Small intestine (tissue), 16 donors: Measurements from ENCODE around the gene IFT57. TPM values are rescaled to one million over a fixed set of nuclear protein-coding genes. Genes with fewer than 3 reads are reported as not detected.
"Not testable (repeated sequence)": the region's sequence is repeated elsewhere in the genome, so short reads cannot be mapped to it uniquely, and the experiment has no call there.

Source experiments
- DNase-seq, 2 donors: peaks; one replicate each; pipeline versions ENCODE4 v3.0.0 to v3.0.0-alpha.2; 2013
- FAIRE-seq: peaks from 2 replicates; lab custom pipeline; 2012; peaks lifted over from hg19 to GRCh38; lab: Jason Lieb, UNC
- H3K27ac ChIP-seq, 3 donors: one replicate each; pipeline ENCODE4 v1.5.1; 2013; ENCODE audit warnings: low read length in 2 of 3, mild to moderate bottlenecking in 2 of 3, control low read depth in 1 of 3, inconsistent platforms in 1 of 3, low read depth in 1 of 3, moderate library complexity in 1 of 3
- H3K27me3 ChIP-seq, 3 donors: one replicate each; pipeline ENCODE4 v1.6.1; 2013; ENCODE audit warnings: low read length in 3 of 3, inconsistent platforms in 1 of 3; ENCODE audit not compliant: control insufficient read depth in 3 of 3, insufficient read depth in 3 of 3
- H3K36me3 ChIP-seq, 3 donors: one replicate each; pipeline ENCODE4 v1.6.1; 2013; ENCODE audit warnings: low read length in 3 of 3, inconsistent platforms in 1 of 3, low read depth in 1 of 3, mild to moderate bottlenecking in 1 of 3, moderate library complexity in 1 of 3; ENCODE audit not compliant: control insufficient read depth in 3 of 3, insufficient read depth in 2 of 3
- H3K4me1 ChIP-seq, 3 donors: one replicate each; pipeline ENCODE4 v1.6.1; 2013; ENCODE audit warnings: low read length in 2 of 3, inconsistent platforms in 1 of 3, low read depth in 1 of 3, mild to moderate bottlenecking in 1 of 3, moderate library complexity in 1 of 3; ENCODE audit not compliant: control insufficient read depth in 3 of 3, insufficient read depth in 2 of 3
- H3K4me3 ChIP-seq, 3 donors: one replicate each; pipeline ENCODE4 v1.5.1; 2013; ENCODE audit warnings: low read length in 3 of 3, control low read depth in 1 of 3, inconsistent platforms in 1 of 3, low read depth in 1 of 3, mild to moderate bottlenecking in 1 of 3, moderate library complexity in 1 of 3
- H3K9me3 ChIP-seq, 2 donors: one replicate each; pipeline ENCODE4 v1.6.1; 2013; ENCODE audit warnings: low read depth in 1 of 2, low read length in 1 of 2; ENCODE audit not compliant: control insufficient read depth in 2 of 2, insufficient read depth in 1 of 2
- WGBS, 3 donors: extraction: QIAGEN DNeasy Blood & Tissue Kit; methylation state at CpG; one replicate each; pipeline ENCODE4 v1.1.7; 2013; 5-methylcytosine and 5-hydroxymethylcytosine counted together
- long read RNA-seq, 10 donors: transcript quantifications; one replicate each; lab custom pipeline, GENCODE V29; 2026
- polyA plus RNA-seq, 4 donors: library from polyadenylated mRNA; stranded (reverse) in 3 of 4; unstranded in 1 of 4; fragments of 200-250 nt in 3 of 4; fragments of 120-200 nt in 1 of 4; gene quantifications; one replicate each; pipeline versions ENCODE4 v1.2.1 to v1.2.3, GENCODE V29; 2013
- donor health status: healthy with polysubstance abuse.
- donor health status: control.
- donor health status: control.
- donor health status: Bipolar disorder and iron deficiency.
- donor health status: healthy.

IFT57 gene
- 10 to 100 TPM in 3 of 4 donors, 1 to 10 TPM in 1; 8.1 to 23.1 (median 16.9) TPM for polyA plus RNA-seq
- long read RNA-seq, donor 1: 0 reads
- long read RNA-seq, donor 2, partial matches to known transcripts: 0 of 1 reads
- long read RNA-seq, donor 2, other reads (novel, unspliced or antisense): 0 of 1 reads
- long read RNA-seq, donor 3, partial matches to known transcripts: 0 of 4 reads
- long read RNA-seq, donor 3, other reads (novel, unspliced or antisense): 0 of 4 reads
- long read RNA-seq, donor 4, partial matches to known transcripts: 0 of 1 reads
- long read RNA-seq, donor 4, other reads (novel, unspliced or antisense): 0 of 1 reads
- long read RNA-seq, donor 5, partial matches to known transcripts: 0 of 3 reads
- long read RNA-seq, donor 5, other reads (novel, unspliced or antisense): 0 of 3 reads
- long read RNA-seq, donor 6, partial matches to known transcripts: 0 of 1 reads
- long read RNA-seq, donor 6, other reads (novel, unspliced or antisense): 0 of 1 reads
- long read RNA-seq, donor 7: 0 reads
- long read RNA-seq, donor 8, partial matches to known transcripts: 0 of 1 reads
- long read RNA-seq, donor 8, other reads (novel, unspliced or antisense): 0 of 1 reads
- long read RNA-seq, donor 9, partial matches to known transcripts: 0 of 3 reads
- long read RNA-seq, donor 9, other reads (novel, unspliced or antisense): 0 of 3 reads
- long read RNA-seq, donor 10, partial matches to known transcripts: 7 of 13 reads
- long read RNA-seq, donor 10, other reads (novel, unspliced or antisense): 0 of 13 reads

DNA sequence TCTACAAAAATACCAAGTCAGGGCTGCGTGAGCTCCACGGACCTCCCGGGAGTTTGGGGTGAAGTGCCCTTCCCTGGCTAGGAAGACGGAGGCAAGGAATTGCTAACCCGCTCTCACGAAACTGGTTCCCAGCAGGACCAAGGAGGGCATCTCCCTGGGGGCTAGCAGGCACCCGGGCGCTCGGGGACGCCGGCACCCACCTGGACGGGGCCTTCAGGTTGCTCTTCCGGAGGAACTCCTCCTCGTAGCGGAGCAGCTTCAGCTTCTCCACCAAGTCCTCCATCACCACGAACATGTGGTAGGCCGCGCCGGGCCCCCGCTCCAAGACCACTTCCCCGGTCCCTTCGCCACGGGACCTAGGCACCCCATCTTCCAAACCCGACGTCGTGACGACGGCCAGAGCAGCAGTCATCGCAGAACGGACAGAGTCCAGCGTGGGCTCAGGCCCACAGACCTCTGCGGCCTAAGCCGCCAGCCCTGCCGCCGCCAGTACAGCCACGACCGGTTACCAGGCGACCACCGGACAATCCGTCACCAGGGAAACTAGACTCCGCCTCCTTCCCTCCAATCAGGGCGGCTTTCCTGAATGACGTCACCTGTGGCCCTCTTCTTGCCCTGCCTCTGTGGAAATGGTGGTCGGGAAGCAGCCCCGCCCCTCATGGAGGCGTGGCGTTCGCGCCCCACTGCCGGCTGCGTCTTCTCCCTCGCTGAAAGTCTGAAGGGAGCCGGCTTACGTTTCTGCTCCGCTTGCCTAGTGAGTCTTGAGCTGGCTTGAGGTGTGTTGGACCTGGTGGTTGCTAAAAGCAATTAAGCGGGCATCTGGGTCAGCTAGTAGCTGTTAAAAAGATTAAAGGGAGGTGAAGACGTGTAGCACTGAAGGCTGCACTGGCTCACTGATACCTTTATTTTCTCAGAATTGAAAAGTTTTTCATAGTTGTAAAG is at the start of gene IFT57:
IFT57 (minus strand) TSS at position 514 of the 942 bp plus-strand sequence; CDS start at position 412, 102 bp downstream.
- Histone ChIP-seq H3K27me3 (no peaks in the 10 kb centered on the region), H3K9me3 (no peaks in the 10 kb centered on the region), H3K4me3 (peak within 1 kb of the TSS; percentile 62 to 88 (median 65)), H3K36me3 (no peaks in the 10 kb centered on the region), H3K4me1 (peaks cover 0 to 9% (median 0%) of the 10 kb centered on the region in 3 donors), H3K27ac (peak within 1 kb of the TSS; percentile 81 to 90 (median 88))
- 0 to 1% (median 0%) methylated on average over 56 to 57 of the region's 57 CpGs for WGBS, 3 donors
- FAIRE-seq (no peak), DNase-seq (peak; percentile 95 to 99)

DNA sequence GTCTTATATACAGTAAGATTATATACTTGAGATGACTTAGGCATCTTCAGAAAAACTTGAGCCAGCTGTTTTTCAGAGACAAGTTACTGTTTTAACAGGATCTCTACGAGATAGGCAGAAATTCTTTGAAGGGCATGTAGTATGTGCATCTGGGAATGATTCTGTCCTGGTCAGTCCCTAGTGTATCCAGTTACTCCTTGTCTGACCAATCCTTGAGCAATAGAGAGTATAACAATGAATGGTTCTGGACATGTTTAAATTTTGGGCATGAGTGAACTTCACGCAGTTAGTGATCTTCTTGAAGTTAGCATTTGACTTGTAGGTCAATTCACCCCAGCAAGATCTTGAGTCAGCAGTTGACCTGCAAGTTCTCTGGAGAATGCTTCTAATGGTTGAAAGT is 49.4 kb upstream of the IFT57 start:
- no peaks in the 10 kb centered on the region for H3K4me1 ChIP-seq
- DNase-seq: no peak
- H3K9me3 ChIP-seq: peaks cover 0 to 8% of the 10 kb centered on the region in 2 donors
- no peaks in the 10 kb centered on the region for H3K36me3 ChIP-seq
- no peak for FAIRE-seq
- no peaks in the 10 kb centered on the region for H3K27me3 ChIP-seq
- no peak overlapping the region for H3K4me3 ChIP-seq
- WGBS, 3 donors: 47 to 90% (median 60%) methylated on average over 2 of the region's 2 CpGs
- H3K27ac ChIP-seq: no peak overlapping the region

DNA sequence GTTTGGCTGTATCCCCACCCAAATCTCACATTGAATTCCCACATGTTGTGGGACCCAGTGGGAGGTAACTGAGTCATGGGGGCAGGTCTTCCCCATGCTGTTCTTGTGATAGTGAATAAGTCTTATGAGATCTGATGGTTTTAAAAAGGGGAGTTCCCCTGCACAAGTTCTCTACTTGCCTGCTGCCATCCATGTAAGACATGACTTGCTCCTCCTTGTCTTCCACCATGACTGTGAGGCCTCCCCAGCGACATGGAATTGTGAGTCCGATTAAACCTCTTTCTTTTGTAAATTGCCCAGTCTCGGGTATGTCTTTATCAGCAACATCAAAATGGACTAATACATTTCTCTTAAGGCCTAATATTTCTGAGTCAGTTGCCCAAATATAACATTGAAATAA is 46.0 kb upstream of the IFT57 start:
- not testable (repeated sequence) for DNase-seq, H3K9me3 ChIP-seq, H3K36me3 ChIP-seq, H3K27ac ChIP-seq, H3K4me3 ChIP-seq, FAIRE-seq, H3K27me3 ChIP-seq, H3K4me1 ChIP-seq
- 91 to 97% (median 97%) methylated on average over 3 of the region's 3 CpGs for WGBS, 3 donors

DNA sequence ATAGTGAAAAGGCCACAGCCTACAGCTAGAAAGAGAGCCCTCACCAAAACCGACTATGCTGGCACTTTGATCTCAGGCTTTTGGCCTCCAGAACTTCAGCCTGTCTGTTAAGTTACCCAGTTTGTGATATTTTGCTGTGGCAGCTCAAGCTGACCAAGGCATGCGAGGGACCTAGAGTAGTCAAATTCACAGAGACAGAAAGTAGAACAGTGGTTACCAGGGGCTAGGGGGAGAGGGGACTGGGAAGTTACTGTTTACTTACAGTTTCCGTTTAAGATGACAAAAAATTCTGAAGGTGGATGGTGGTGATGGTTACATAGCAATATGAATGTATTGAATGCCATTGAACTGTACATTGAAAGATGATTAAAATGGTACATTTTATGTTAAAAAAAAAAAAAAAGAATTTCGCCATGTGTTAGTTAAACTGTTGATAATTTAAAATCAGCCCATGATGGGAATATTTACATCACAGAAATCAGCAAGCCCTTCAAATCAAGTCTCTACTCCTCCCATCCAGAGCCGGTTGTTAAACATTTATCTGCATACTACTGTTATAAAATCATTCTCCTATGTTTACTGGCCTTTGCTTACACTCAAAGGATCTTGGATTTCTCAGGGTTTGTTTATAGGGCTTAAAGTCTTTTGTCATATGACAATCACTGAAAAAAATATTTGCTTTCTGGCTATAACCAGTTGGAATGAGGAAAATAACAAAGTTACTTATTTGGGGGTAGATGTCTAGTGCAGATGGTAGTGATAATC is 42.5 kb upstream of the IFT57 start:
- H3K9me3 ChIP-seq, FAIRE-seq, H3K36me3 ChIP-seq, H3K4me1 ChIP-seq, H3K4me3 ChIP-seq, H3K27me3 ChIP-seq, H3K27ac ChIP-seq, DNase-seq: not testable (repeated sequence)
- WGBS, 3 donors: 54 to 65% (median 63%) methylated on average over 5 of the region's 5 CpGs

DNA sequence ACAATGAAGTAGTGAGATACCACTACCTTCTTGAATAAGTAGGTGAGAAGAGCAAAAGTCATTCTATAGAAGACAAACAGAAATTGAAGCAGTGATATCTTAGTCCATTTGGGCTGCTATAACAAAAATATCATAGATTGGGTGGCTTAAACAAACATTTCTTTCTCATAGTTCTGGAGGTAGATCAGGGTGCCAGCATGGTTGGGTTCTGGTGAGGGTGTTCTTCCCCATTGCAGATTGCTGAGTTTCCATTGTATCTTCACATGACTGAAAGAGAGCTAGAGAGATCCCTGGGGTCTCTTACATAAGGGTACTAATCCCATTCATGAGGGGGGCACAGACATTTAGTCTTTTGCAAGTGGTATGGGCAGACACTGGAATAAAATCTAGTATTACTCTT is 32.9 kb upstream of the IFT57 start:
- Histone ChIP-seq H3K4me3 (no peak overlapping the region), H3K4me1 (peaks cover 0 to 18% (median 1%) of the 10 kb centered on the region in 3 donors), H3K9me3 (no peaks in the 10 kb centered on the region), H3K27me3 (no peaks in the 10 kb centered on the region), H3K36me3 (no peaks in the 10 kb centered on the region), H3K27ac (no peak overlapping the region)
- no peak for DNase-seq
- no peak for FAIRE-seq

DNA sequence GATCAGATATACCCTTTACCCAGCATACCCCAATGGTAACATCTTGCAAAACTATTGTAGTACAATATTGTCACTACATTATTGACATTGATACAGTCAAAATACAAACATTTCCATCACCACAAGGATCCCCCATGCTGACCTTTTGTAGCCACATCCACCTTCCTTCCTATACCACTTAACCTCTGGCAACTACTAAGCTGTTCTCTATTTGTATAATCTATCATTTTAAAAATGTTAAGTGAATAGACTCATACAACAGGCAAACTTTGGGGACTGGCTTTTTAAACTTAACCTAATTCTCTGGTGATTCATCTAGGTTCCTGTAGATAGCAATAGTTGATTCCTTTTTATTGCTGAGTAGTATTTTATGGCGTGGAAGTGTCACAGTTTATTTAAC is 29.6 kb upstream of the IFT57 start:
- H3K27me3 ChIP-seq: no peaks in the 10 kb centered on the region
- H3K4me1 ChIP-seq: peaks cover 0 to 26% (median 3%) of the 10 kb centered on the region in 3 donors
- FAIRE-seq: no peak
- no peak for DNase-seq
- 40 to 76% (median 49%) methylated on average over 1 of the region's 1 CpG for WGBS, 3 donors
- H3K27ac ChIP-seq: peak overlapping the region in 1 of 3 donors; percentile 85
- no peaks in the 10 kb centered on the region for H3K36me3 ChIP-seq
- H3K9me3 ChIP-seq: no peaks in the 10 kb centered on the region
- no peak overlapping the region for H3K4me3 ChIP-seq

GRCh38 chr3:108251265-108251664 is 29.0 kb upstream of the IFT57 start:
- peaks cover 0 to 26% (median 3%) of the 10 kb centered on the region in 3 donors for H3K4me1 ChIP-seq
- no peaks in the 10 kb centered on the region for H3K9me3 ChIP-seq
- no peak overlapping the region for H3K4me3 ChIP-seq
- peak overlapping the region; percentile 71 to 85 (median 78) for H3K27ac ChIP-seq
- WGBS, 3 donors: 20 to 61% (median 43%) methylated on average over 4 of the region's 4 CpGs
- FAIRE-seq (peak; percentile 26), DNase-seq (peak; percentile 88 to 91)
- no peaks in the 10 kb centered on the region for H3K27me3 ChIP-seq
- H3K36me3 ChIP-seq: no peaks in the 10 kb centered on the region
